Tibial artery (tissue), 4 donors: ENCODE results near the gene NGDN.

Experiments
- DNase-seq, 2 donors: peaks; one replicate each; pipeline ENCODE4 v3.0.0-alpha.2; 2019
- H3K27ac ChIP-seq, 2 donors: fragments of 200-600 bp; sonication (generic) in 1 of 2; 1 replicate in 1 of 2; 2 replicates in 1 of 2; pipeline ENCODE4 v1.5.1; 2018 to 2019; ENCODE audit warnings: mild to moderate bottlenecking in 1 of 2
- H3K27me3 ChIP-seq, 2 donors: fragments of 200-600 bp; sonication (generic) in 1 of 2; one replicate each; pipeline versions ENCODE4 v1.5.1 to v1.6.0; 2016 to 2019
- H3K36me3 ChIP-seq, 3 donors: fragments of 200-600 bp; sonication (generic) in 2 of 3; one replicate each; pipeline ENCODE4 v1.5.1; 2016 to 2019; ENCODE audit warnings: mild to moderate bottlenecking in 2 of 3
- H3K4me1 ChIP-seq, 4 donors: fragments of 200-600 bp; sonication (generic) in 2 of 4; 1 replicate in 3 of 4; 2 replicates in 1 of 4; pipeline ENCODE4 v1.5.1; 2016 to 2019
- H3K4me3 ChIP-seq, 2 donors: fragments of 200-600 bp; sonication (generic) in 1 of 2; 1 replicate in 1 of 2; 2 replicates in 1 of 2; pipeline ENCODE4 v1.5.1; 2018 to 2019; ENCODE audit warnings: mild to moderate bottlenecking in 2 of 2
- H3K9me3 ChIP-seq, 3 donors: fragments of 200-600 bp; sonication (generic) in 1 of 3; one replicate each; pipeline ENCODE4 v1.5.1; 2016 to 2019
- intact Hi-C: fragments of 100-400 bp; cut with DNase I; formaldehyde crosslinking; loops from one replicate; pipeline ENCODE4 v1.15.0; 2023; ENCODE audit warnings: low total_unique reads
- TF ChIP-seq, protein P1 (sequence below), 2 experiments: fragments of 200-600 bp in 1 of 2; fragments of 450-650 bp in 1 of 2; IDR thresholded peaks; one replicate each; pipeline ENCODE4 v1.5.1; 2017 to 2019; ENCODE audit warnings: antibody characterized with exemption in 2 of 2, mild to moderate bottlenecking in 1 of 2, moderate library complexity in 1 of 2

The NGDN gene

DNA sequence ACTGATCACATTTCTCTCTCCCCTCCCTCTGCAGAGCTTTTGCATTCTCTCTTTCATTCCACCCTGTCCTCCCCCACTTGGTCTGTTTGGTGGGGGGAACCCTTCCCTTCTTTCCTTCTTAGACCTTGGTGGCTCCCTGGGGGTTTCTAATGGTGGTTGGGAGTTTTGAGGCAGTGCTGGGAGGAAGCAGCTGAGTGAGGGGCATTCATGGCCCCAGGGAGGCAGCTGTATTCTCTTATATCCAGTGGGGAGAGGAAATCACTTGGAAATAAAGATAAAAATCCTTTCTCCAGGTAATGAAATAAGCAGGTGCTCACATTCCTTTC lies 13.3 kb downstream of the NGDN start:
- Histone ChIP-seq H3K27ac (no peak overlapping the region), H3K27me3 (no peaks in the 10 kb centered on the region), H3K4me3 (no peak overlapping the region), H3K36me3 (peaks cover 2 to 78% (median 7%) of the 10 kb centered on the region in 3 donors), H3K9me3 (no peaks in the 10 kb centered on the region), H3K4me1 (no peaks in the 10 kb centered on the region)
- intact Hi-C loops: no loop called here
- no peak for DNase-seq
- TF ChIP-seq, protein P1, sequence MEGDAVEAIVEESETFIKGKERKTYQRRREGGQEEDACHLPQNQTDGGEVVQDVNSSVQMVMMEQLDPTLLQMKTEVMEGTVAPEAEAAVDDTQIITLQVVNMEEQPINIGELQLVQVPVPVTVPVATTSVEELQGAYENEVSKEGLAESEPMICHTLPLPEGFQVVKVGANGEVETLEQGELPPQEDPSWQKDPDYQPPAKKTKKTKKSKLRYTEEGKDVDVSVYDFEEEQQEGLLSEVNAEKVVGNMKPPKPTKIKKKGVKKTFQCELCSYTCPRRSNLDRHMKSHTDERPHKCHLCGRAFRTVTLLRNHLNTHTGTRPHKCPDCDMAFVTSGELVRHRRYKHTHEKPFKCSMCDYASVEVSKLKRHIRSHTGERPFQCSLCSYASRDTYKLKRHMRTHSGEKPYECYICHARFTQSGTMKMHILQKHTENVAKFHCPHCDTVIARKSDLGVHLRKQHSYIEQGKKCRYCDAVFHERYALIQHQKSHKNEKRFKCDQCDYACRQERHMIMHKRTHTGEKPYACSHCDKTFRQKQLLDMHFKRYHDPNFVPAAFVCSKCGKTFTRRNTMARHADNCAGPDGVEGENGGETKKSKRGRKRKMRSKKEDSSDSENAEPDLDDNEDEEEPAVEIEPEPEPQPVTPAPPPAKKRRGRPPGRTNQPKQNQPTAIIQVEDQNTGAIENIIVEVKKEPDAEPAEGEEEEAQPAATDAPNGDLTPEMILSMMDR (IDR thresholded peaks at IDR 0.05): no peak

DNA sequence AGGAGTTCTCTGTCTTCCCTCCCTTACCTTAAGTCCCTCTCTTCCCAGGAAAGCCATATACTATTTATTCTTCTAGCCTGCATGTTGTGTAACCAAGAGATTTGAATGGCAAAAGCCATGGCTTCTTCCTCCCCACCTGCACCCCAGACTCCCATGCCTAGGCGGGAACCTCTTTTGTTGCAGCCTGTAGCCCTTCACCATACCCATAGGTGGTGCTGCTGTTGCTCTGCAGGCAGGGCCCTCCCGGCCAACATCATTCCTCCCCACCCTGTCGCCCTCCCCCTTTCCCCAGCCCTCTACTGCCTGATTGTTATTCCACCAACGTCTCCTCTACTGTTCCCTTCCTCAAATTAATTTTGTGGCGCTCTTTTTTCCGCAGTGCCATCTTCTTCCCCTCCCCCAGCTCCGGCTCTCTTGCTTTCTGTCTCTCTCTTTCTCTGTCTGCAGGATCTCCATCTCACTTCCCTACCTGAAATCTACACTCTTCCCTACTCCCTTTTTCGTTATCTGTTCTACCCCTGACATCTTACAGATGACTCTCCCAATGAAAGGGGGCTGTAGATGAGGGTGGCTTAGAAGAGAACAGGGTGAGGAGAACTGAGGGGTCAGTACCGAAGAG lies 13.8 kb downstream of the NGDN start:
- no peak overlapping the region for H3K27ac ChIP-seq
- H3K4me3 ChIP-seq: no peak overlapping the region

DNA sequence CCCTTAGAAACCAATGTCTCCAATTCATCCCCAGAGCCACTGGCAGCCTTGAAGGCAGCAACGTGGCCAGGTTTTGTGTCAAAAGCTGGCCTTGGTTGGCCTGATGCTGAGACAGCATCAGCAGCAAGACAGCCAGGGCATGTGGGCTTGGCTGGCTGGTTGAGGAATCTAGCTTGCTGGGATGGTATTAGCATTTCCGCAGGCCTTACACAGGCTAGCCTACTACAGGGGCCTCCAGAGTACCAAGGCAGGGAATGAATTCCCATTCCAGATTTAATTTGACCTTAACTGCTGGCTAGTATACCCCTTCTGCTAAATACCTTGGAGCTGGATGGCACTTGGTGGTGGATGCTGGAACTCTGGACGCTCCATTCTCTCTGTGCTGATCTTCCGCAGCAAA lies 15.8 kb downstream of the NGDN start:
- no peak overlapping the region for H3K27ac ChIP-seq
- TF ChIP-seq, protein P1 (IDR thresholded peaks at IDR 0.05): no peak
- H3K4me3 ChIP-seq: no peak overlapping the region
- H3K9me3 ChIP-seq: no peaks in the 10 kb centered on the region
- intact Hi-C loops: no loop called here
- no peaks in the 10 kb centered on the region for H3K4me1 ChIP-seq
- DNase-seq: no peak
- peaks cover 0 to 75% (median 2%) of the 10 kb centered on the region in 3 donors for H3K36me3 ChIP-seq
- no peaks in the 10 kb centered on the region for H3K27me3 ChIP-seq

More for the DNA sequence above, 13.8 kb downstream of the NGDN start:
- no peaks in the 10 kb centered on the region for H3K9me3 ChIP-seq
- H3K27me3 ChIP-seq: no peaks in the 10 kb centered on the region
- intact Hi-C loops: no loop called here
- H3K4me1 ChIP-seq: no peaks in the 10 kb centered on the region
- DNase-seq: no peak
- TF ChIP-seq, protein P1 (IDR thresholded peaks at IDR 0.05): no peak
- H3K36me3 ChIP-seq: peaks cover 0 to 79% (median 4%) of the 10 kb centered on the region in 3 donors

DNA sequence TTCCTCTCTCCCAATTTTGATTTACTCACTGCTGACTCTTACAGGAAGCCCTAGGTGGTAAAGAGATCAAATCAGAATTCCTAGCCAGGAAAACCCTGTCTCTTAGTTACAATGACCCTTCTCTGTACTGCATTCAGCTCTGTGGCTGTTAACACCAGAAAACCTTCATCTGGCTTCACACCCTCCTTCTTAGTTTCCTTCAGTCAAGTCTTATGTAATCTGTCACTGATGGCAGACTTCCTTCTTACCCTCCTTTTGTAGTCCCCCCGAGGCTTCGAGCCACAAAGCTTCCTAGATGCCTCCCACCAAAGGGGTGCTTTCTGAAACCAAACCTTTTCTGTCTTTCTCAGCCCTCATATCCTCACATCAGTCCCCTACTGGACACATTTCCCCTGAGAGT lies 16.5 kb downstream of the NGDN start:
- Histone ChIP-seq H3K4me3 (no peak overlapping the region), H3K27ac (no peak overlapping the region), H3K27me3 (no peaks in the 10 kb centered on the region), H3K9me3 (no peaks in the 10 kb centered on the region), H3K36me3 (peaks cover 0 to 74% (median 0%) of the 10 kb centered on the region in 3 donors), H3K4me1 (no peaks in the 10 kb centered on the region)
- TF ChIP-seq, protein P1 (IDR thresholded peaks at IDR 0.05): no peak
- DNase-seq: no peak
- intact Hi-C loops: no loop called here

DNA sequence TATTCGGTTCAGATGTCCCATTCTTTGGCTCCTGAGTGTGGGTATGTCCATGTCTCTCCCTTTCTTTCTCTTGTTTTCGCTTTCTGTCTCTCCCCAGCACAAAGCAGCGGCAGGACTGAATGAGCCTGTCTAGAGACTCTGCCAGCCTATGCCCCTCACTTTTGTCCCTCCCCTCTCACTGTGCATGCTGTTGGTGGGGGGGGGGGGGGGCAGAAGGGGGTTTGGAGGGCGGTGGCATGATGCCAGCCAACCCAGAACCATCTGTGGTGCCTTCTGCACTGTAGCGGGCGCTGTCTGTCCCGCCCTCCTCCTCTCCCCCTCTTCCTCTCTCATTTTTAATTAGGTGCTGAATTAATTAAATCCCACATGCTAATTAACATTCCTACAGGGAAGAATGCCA lies 17.7 kb downstream of the NGDN start:
- intact Hi-C loops: no loop called here
- peaks cover 0 to 74% (median 0%) of the 10 kb centered on the region in 3 donors for H3K36me3 ChIP-seq

More for the DNA sequence above, 17.7 kb downstream of the NGDN start:
- TF ChIP-seq, protein P1 (IDR thresholded peaks at IDR 0.05): no peak
- Histone ChIP-seq H3K4me1 (no peaks in the 10 kb centered on the region), H3K9me3 (no peaks in the 10 kb centered on the region), H3K27me3 (no peaks in the 10 kb centered on the region), H3K4me3 (no peak overlapping the region), H3K27ac (no peak overlapping the region)
- no peak for DNase-seq
